B cell (primary cell): ENCODE data around the gene AOPEP.

ENCODE experiments used
- CTCF ChIP-seq: fragments of 200-600 bp; IDR thresholded peaks from one replicate; pipeline ENCODE4 v1.8.0; 2022; ENCODE audit warnings: antibody characterized with exemption, mild to moderate bottlenecking
- EZH2 ChIP-seq: IDR thresholded peaks from 2 replicates; pipeline ENCODE4 v1.6.1; 2012; ENCODE audit warnings: borderline replicate concordance, low read depth, mild to moderate bottlenecking, moderate library complexity, low read length; ENCODE audit not compliant: insufficient read depth, poor library complexity, severe bottlenecking

GRCh38 chr9:94677929-94678328 lies 48.6 kb upstream of the AOPEP start:
- TF ChIP-seq CTCF (no peak), EZH2 (no peak)
